HFF-Myc (cell line): ENCODE measurements around the gene RFTN1.

ENCODE experiments used
- DNase-seq: peaks from one replicate; pipeline ENCODE4 v3.0.0-alpha.2; 2011; ENCODE audit warnings: low read depth; ENCODE audit errors: extremely low read depth
- H3K4me3 ChIP-seq: replicated peaks from 2 replicates; pipeline ENCODE4 v1.5.1; 2011; ENCODE audit warnings: low read depth, mild to moderate bottlenecking, control low read depth, low read length
- TF ChIP-seq, protein P1 (sequence below): IDR thresholded peaks from 2 replicates; pipeline ENCODE4 v1.5.1; 2012; ENCODE audit warnings: mild to moderate bottlenecking, low read depth, low read length, control low read depth; ENCODE audit errors: missing control alignments

RFTN1 gene

DNA sequence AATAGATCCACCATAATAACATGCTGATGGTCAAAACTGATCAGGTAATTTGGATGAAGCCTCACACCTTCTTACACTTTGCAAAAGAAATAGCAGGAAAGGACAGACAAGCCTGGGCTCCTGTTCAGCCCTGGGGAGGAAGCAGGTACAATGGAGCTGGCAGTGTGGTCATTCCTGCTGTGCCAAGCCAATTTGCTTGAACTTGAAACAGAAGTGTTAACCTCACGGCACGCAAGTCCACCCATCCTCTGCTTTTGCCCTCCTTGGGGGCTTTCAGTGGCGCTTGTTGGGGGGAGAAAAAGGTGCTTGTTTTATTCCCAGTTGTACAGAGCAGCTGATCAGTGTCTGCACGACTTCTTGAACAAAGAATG lies 36.8 kb upstream of the RFTN1 start:
- no peak for DNase-seq
- TF ChIP-seq, protein P1, sequence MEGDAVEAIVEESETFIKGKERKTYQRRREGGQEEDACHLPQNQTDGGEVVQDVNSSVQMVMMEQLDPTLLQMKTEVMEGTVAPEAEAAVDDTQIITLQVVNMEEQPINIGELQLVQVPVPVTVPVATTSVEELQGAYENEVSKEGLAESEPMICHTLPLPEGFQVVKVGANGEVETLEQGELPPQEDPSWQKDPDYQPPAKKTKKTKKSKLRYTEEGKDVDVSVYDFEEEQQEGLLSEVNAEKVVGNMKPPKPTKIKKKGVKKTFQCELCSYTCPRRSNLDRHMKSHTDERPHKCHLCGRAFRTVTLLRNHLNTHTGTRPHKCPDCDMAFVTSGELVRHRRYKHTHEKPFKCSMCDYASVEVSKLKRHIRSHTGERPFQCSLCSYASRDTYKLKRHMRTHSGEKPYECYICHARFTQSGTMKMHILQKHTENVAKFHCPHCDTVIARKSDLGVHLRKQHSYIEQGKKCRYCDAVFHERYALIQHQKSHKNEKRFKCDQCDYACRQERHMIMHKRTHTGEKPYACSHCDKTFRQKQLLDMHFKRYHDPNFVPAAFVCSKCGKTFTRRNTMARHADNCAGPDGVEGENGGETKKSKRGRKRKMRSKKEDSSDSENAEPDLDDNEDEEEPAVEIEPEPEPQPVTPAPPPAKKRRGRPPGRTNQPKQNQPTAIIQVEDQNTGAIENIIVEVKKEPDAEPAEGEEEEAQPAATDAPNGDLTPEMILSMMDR, result no peak
- no peak overlapping the region for H3K4me3 ChIP-seq

DNA sequence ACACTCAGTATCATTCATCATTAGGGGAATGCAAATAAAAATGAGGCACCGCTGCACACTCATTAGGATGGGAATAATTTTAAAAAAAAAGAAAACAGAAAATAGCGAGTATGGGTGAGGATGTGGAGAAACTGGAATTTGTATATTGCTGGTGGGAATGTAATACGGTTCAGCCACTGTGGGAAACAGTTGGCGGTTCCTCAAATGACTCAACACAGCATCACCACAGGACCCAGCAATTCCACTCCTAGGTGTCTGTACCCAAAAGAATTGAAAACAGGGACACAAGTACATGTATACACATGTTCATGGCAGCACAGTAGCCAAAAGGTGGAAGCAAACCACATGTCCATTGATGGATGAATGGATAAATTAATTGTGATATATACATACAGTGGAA lies 35.2 kb upstream of the RFTN1 start:
- no peak for DNase-seq
- H3K4me3 ChIP-seq, result no peak overlapping the region
- TF ChIP-seq, protein P1, result no peak

DNA sequence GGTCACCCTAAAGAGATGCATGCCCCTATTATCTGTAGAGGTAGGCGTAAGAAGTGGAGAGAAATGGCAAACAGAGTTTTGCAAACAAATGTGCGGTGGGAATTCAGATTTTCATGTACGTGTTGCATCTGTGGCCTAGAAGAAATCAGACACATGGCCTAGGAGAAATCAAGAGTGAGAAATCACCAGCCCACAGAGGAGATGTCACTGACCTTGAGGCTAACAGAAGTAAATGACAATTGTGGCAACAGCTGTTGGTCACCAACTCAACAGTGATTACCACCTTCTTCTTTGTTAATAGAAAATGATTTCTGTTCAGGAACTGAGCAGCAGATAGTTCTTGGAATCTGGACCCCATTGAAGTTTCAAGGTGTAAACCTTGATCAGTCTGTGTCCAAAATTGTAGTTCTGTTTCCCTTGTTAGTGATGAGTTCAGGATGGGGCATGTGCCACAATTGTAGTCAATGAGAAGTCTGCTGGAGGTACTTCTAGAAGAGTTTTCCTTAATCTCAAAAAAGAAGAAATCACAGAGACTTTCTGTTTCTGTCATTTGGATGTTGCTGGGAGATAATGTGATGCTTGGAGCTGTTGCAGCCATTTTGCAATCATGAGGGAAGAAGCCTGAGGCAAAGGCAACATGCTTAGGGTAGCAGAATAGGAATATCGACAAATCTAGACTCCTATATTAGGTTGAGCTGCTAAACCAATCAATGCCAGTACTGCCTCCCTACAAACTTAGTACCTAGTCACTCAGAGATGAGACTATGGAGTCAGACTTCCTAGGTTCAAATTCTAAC lies 34.3 kb upstream of the RFTN1 start:
- DNase-seq, result no peak
- no peak overlapping the region for H3K4me3 ChIP-seq
- TF ChIP-seq, protein P1, result no peak

DNA sequence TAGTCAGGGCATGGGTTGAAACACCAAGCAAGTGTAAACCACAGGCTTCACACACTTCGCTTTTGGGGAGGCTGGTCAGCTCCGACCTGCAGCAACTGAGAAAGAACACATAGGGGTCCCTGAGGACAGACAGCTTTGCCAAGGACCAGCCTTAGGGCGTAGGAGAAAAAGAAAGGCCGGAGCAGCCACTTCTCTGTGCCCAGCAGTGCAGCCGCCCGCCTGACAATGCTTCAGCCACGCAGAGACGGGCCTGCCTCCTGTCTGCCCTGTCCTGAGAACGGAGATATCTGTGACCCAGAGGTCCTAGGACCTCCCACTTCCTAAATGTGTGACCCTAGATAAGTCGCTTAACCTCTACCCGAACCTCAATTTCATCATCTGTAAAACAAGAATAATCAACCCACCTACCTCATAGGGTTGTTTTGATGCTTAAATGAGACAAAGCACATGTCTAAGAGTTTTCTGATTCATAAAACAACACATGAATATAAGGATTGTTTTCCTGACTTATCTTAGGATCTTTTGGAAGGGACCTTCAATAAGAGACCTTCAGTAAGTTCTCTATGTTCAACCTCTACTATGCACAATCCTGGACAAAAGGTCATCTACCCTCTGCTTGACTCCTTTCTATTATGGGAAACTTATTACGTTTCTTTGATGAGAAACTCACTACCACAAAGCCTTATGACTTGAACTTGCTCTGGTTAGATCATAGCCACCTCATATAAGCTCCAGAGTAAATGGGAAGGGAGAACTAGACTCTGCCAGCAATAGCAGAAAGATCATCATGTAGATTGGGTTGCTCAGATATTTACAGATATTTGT lies 32.9 kb upstream of the RFTN1 start:
- H3K4me3 ChIP-seq, result no peak overlapping the region
- DNase-seq, result no peak
- TF ChIP-seq, protein P1, result no peak

DNA sequence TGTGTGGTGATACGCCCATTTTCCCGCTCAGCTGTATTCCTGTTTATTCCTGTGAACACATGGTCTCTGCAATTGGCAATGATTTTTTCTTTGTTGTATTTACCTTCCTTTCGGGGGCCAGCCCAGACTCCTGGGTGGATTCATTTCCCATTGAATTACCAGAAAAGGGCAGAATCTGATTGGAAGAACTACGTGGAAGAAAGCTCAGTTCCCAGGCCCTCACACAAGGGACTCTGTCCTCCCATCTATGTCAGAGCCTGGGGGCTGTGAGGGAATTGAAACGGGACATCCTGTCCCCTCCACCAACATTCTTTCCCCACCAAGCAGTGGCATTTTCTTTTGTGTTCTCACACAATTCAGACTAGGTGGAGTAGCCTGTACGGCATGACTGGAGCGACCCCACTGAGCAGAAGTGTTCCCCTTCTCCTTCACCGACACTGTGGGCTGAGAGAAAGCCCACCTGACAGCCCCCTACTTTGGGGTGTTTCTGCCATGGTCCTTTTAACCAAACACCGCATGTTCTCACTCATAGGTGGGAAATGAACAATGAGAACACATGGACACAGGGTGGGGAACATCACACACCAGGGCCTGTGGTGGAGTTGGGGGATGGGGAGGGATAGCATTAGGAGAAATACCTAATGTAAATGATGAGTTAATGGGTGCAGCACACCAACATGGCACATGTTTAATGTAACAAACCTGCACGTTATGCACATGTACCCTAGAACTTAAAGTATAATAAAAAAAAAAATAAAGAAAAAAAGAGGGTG lies 32.1 kb upstream of the RFTN1 start:
- TF ChIP-seq, protein P1, result no peak
- DNase-seq, result no peak
- H3K4me3 ChIP-seq, result no peak overlapping the region

DNA sequence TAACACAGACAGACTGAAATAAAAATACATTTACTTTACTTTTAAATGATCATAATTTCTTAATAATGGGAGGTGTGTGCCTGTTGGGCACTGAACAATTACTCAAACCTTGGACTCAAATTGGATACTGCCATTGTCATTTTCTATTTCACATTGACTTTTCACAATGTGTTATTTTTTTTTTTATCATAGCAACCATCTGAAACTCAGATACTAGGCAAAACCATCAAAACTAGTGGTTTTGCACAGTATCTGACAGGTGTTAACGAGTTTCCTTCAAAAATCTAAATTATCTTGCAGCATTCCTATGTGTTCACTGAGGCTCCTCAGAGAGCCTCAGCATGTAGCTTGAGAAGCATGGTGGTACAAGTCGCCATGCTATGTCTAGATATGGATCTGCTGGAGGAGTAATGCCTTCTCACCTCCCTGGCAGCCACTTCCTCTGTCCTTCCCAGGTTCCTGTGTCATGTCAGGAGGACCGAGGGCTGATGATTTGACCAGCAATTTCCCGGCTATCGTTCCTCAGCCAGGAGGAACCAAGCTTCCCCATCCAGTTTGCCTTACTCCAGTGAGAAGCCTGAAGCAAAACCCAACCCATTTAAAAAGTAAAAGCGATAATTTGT lies 29.9 kb upstream of the RFTN1 start:
- no peak for DNase-seq
- no peak overlapping the region for H3K4me3 ChIP-seq
- TF ChIP-seq, protein P1, result no peak
